ENCODE measurements around the gene FXYD6.

GRCh38 chr11:117915672-117916235 is 39.3 kb upstream of the FXYD6 start:
- TF ChIP-seq, protein P1, sequence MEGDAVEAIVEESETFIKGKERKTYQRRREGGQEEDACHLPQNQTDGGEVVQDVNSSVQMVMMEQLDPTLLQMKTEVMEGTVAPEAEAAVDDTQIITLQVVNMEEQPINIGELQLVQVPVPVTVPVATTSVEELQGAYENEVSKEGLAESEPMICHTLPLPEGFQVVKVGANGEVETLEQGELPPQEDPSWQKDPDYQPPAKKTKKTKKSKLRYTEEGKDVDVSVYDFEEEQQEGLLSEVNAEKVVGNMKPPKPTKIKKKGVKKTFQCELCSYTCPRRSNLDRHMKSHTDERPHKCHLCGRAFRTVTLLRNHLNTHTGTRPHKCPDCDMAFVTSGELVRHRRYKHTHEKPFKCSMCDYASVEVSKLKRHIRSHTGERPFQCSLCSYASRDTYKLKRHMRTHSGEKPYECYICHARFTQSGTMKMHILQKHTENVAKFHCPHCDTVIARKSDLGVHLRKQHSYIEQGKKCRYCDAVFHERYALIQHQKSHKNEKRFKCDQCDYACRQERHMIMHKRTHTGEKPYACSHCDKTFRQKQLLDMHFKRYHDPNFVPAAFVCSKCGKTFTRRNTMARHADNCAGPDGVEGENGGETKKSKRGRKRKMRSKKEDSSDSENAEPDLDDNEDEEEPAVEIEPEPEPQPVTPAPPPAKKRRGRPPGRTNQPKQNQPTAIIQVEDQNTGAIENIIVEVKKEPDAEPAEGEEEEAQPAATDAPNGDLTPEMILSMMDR (IDR thresholded peaks at IDR 0.05) = no peak
- TF ChIP-seq POLR2A (IDR thresholded peaks at IDR 0.05) = no peak
